GM19043 (cell line): ENCODE results near the gene SUV39H1.

Experiments used
- ATAC-seq: cut with Tn5 transposase; IDR thresholded peaks from one replicate; pipeline ENCODE4 v1.9.1; 2021; ENCODE audit warnings: low read depth; ENCODE audit not compliant: unreplicated experiment

SUV39H1 gene

DNA sequence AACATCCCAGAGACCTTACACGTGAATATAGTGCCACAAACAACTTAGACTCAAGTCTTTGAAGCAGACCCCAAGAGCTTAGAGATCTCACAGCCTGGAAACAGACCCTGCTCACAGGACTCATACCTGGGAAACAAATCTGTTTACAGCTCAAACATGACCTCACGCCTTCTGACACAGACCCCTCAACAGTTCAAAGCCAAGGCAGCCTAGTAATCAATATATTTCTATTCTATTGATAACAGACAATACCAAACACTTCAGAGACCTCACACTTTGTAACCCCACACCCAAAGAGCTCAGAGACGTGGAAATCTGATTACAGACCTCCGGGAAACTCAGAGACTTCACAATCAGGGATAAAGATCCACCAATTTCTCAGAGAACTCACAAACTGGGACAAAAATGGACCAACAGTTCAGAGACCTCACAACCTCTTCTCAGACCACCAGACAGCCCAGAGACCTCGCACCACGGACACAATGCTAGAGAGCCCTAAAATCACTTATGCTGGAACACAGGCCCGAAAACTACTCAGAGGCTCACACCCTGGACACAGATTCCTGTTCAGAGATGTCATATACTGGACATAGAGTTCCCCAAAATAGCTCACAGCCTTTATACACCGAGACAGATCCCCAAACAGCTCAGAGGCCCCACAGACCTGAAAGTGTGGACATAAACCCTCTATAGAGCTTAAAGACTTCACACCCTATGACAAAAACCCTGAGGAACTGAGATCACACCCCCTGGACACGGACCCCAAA lies 14.8 kb downstream of the SUV39H1 start:
- ATAC-seq, result no peak

- no peak for ATAC-seq
Measured at GRCh38 chrX:48711929-48712505, 15.5 kb downstream of the SUV39H1 start.

GRCh38 chrX:48713847-48714246 lies 17.3 kb downstream of the SUV39H1 start:
- no peak for ATAC-seq

DNA sequence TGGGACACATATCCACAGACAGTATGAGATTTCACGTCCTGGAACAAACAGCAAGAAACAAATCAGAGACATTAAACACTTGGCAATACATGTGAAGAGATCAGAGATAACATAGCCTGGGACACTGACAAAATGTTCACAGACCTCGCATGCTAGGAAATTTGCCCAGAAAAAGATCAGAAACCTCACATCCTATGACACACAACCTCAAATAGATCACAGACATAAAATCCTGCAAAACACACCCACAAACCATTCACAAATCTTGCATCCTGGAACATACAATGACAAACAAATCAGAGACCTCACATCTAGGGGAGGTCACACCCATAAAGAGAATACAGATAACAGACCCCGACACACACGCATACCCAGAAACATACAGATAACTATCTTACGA lies 18.0 kb downstream of the SUV39H1 start:
- no peak for ATAC-seq

- no peak for ATAC-seq
Measured at GRCh38 chrX:48715072-48715471, 18.5 kb downstream of the SUV39H1 start.

DNA sequence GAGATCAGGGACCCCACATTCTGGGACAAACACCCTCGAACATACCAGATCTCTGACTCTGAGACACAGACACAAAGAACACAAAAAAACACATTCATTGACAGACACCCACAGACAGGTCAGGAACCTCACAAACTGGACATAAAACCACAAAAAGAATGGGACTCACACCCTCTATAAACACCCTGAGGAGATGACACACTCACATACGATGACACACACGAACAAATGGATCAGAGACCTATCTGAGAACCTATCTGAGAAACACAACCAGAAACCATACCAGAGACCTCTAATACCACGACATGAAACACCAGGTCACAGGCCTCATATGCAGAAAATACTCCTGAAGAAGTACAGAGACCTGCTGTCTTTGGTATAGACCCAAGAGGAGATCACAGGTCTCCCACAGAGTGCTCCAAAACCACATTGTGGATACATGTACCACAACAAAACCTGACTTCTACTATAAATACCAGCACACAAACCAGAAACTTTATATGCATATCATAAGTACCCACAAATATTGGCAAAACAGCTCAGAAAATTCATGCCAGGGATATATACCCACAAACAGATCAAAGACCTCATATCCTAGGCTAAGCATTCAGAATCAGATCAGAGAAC lies 19.5 kb downstream of the SUV39H1 start:
- ATAC-seq, result no peak

DNA sequence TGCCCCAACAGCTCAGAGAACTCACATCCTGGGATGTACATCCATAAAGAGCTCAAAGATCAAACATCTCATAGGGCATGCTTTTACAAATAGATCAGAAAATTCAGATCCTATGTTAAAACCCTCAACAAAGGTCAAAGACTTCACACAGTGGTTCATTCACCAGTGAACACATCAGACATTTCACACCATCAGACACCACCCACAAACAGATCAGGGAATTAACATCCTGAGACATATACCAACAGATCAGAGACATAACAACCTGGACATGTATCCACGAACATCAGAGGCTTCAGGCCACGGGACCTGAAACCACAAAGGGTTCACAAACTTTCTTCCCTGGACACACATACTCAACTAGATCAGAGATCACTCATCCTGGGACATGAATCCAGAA lies 23.4 kb downstream of the SUV39H1 start:
- ATAC-seq, result no peak

GRCh38 chrX:48720577-48721250 lies 24.2 kb downstream of the SUV39H1 start:
- no peak for ATAC-seq

DNA sequence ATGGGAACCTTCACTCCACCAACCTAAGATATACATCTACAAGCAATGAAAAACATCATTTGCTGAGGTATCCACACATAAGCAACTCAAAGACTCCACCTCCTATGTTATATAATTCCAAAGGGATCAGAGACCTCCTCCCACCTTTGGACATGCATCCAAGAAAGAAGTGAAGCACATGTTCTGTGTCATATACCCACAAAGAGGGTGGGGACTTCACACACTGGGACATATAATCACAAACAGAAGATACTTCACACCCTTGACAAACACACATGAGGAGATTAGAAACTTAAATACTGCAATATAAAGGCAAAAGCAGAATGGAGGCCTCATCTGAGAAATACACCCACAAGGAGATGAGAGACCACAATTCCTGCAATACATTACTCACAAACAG lies 25.4 kb downstream of the SUV39H1 start:
- no peak for ATAC-seq

- no peak for ATAC-seq
Measured at GRCh38 chrX:48726596-48726995, 30.1 kb downstream of the SUV39H1 start.

GRCh38 chrX:48728653-48729052 lies 32.1 kb downstream of the SUV39H1 start:
- no peak for ATAC-seq

DNA sequence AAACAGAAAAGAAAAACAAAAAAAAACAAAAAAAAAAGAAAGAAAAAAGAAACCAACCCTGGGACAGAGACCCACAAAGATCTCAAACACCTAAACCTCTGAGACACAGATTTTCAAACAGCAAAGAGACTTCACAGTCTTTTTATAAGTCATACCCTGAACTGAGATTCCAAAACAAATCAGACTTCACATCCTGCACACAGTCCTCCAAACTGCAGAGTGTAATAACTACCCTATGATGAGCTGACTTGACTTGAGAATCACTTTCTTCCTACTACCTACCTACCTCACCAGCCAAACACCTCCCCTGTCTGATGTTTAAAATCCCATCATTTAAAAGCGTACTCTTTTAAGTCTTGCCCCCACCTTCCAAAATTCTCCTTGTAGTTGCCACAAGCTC lies 39.8 kb downstream of the SUV39H1 start:
- no peak for ATAC-seq

DNA sequence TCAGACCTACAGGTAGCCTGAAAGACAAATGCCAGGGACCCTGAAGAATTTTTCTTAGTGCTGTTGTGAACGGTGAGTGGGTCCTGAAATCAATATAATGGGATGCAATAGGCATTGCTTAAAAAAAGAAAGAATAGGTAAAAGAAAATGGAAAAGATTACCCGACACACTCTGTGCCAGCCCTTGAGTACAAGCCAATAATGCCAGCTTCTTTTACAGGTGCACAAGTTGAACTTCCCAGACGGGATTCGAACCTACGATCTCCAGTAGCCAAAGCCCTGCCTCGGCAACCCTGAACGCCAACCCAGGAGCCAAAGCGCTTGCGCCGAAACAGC lies 40.3 kb downstream of the SUV39H1 start:
- ATAC-seq, result no peak

- ATAC-seq, result peak; percentile 98
Measured at GRCh38 chrX:48737213-48737938, 40.8 kb downstream of the SUV39H1 start.

DNA sequence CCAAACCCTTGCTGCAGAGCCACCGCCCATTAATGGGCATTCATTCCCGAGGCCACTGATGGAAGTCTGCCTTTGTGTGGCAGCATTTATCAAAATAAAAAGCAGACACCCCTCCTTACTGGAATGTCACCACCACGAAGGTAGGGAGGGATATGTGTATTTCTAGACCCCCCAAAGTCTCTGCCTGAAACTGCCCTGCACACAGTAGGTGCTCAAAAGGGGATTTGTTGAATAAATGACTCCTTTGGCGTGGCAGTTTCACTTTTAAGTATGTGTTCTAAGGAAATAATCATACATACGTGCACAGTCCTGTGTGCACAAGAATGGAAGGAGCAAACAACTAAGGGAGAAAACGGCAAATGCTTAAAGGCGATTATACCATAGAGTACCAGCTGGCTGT lies 41.4 kb downstream of the SUV39H1 start:
- ATAC-seq, result no peak

- ATAC-seq, result no peak
Measured at GRCh38 chrX:48741834-48742233, 45.3 kb downstream of the SUV39H1 start.

GRCh38 chrX:48745222-48745621 lies 48.7 kb downstream of the SUV39H1 start:
- no peak for ATAC-seq

- ATAC-seq, result no peak
Measured at GRCh38 chrX:48747415-48748016, 51.0 kb downstream of the SUV39H1 start.

DNA sequence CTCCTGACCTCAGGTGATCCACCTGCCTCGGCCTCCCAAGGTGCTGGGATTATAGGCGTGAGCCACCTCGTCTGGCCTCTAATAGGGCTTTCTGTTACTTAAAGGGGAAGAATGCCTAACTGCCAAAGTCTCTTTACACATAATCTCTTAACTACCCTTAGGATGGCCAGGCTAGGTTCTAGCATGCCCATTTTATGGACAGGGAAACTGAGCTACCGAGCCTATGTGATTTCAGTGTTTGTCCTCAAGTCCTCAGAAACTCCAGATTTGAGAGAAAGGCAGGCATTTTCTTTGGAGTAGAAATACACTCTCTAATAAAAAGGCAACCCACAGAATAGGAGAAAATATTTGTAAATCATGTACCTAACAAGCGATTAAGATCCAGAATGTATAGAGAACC lies 52.6 kb downstream of the SUV39H1 start:
- no peak for ATAC-seq

DNA sequence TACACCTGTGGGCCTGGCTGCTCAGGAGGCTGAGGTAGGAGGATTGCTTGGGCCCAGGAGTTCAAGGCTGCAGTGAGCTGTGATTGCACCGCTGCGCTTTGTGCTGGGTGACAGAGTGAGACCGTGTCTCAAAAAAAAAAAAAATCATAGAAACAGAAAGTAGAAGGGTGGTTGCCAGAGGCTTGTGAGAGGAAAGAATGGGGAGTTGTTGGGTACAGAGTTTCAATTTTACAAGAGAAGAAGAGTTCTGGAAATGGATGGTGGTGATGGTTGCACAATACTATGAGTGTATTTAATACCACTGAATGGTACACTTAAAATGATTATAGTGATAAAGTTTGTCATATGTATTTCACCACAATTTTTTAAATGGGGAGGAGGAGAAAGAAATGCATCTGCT lies 54.8 kb downstream of the SUV39H1 start:
- ATAC-seq, result no peak

- ATAC-seq, result no peak
Measured at GRCh38 chrX:48752498-48752897, 56.0 kb downstream of the SUV39H1 start.
